Thoracic aorta (tissue), 2 donors: Measurements from ENCODE around the gene ARHGEF40. TPM values are rescaled to one million over a fixed set of nuclear protein-coding genes. Genes with fewer than 3 reads are reported as not detected.

Experiments
- ATAC-seq: fragments of 150-250 bp; one replicate; pipeline ENCODE4 v1.8.0; 2017; ENCODE audit warnings: low read depth; ENCODE audit not compliant: insufficient number of reproducible peaks, low FRiP score
- DNase-seq: peaks from one replicate; pipeline ENCODE4 v3.0.0-alpha.2; 2020; ENCODE audit warnings: low spot score
- H3K27ac ChIP-seq, 2 donors: fragments of 200-600 bp; sonication (generic); 1 replicate in 1 of 2; 2 replicates in 1 of 2; pipeline ENCODE4 v1.5.1; 2016; ENCODE audit warnings: mild to moderate bottlenecking in 2 of 2, moderate library complexity in 2 of 2
- H3K27me3 ChIP-seq: fragments of 200-600 bp; sonication (generic); replicated peaks from 2 replicates; pipeline ENCODE4 v1.6.0; 2016; ENCODE audit warnings: mild to moderate bottlenecking; ENCODE audit not compliant: insufficient read depth
- H3K36me3 ChIP-seq: fragments of 200-600 bp; sonication (generic); one replicate; pipeline ENCODE4 v1.5.1; 2016
- H3K4me1 ChIP-seq, 2 donors: fragments of 200-600 bp; sonication (generic); 1 replicate in 1 of 2; 2 replicates in 1 of 2; pipeline versions ENCODE4 v1.5.1 to v1.6.0; 2016; ENCODE audit warnings: low read depth in 2 of 2, mild to moderate bottlenecking in 1 of 2; ENCODE audit not compliant: control insufficient read depth in 1 of 2
- H3K4me3 ChIP-seq: fragments of 200-600 bp; sonication (generic); 2 replicates; pipeline ENCODE4 v1.5.1; 2016; ENCODE audit warnings: mild to moderate bottlenecking
- H3K9me3 ChIP-seq: fragments of 200-600 bp; sonication (generic); 2 replicates; pipeline ENCODE4 v1.5.1; 2016
- CTCF ChIP-seq: fragments of 200-600 bp; sonication (generic); IDR thresholded peaks from one replicate; pipeline ENCODE4 v1.5.1; 2019; ENCODE audit warnings: antibody characterized with exemption
- total RNA-seq, 2 donors: library from RNA; depleted of rRNA; stranded (reverse); fragments of >200 nt; gene quantifications; one replicate each; pipeline versions ENCODE4 v1.1.0 to v1.2.3, GENCODE V29; 2016

The ARHGEF40 gene
- total RNA-seq, 2 donors from 2014 or later = 51.0 to 61.7 TPM

- TF ChIP-seq CTCF = no peak
- Histone ChIP-seq H3K4me1 (peaks cover 11 to 15% of the 10 kb centered on the region in 2 donors), H3K9me3 (no peaks in the 10 kb centered on the region), H3K4me3 (no peak within 1 kb of the TSS), H3K36me3 (no peaks in the 10 kb centered on the region), H3K27me3 (no peaks in the 10 kb centered on the region), H3K27ac (no peak within 1 kb of the TSS)
- ATAC-seq (no peak), DNase-seq (no peak)
These were observed 40.2 kb upstream of the ARHGEF40 start, which contains the start of gene TPPP2 for GRCh38 chr14:21029917-21030316. Gene TPPP2, plus strand, starts transcription at chr14:21030217. Its CDS starts 365 bp downstream, at chr14:21030582.

GRCh38 chr14:21030531-21030930 lies 39.6 kb upstream of the ARHGEF40 start:
- no peak overlapping the region for H3K4me3 ChIP-seq
- no peak overlapping the region for H3K27ac ChIP-seq
- no peaks in the 10 kb centered on the region for H3K9me3 ChIP-seq
- H3K4me1 ChIP-seq = peaks cover 11 to 15% of the 10 kb centered on the region in 2 donors
- H3K27me3 ChIP-seq = no peaks in the 10 kb centered on the region
- DNase-seq (no peak), ATAC-seq (no peak)
- TF ChIP-seq CTCF = no peak
- H3K36me3 ChIP-seq = no peaks in the 10 kb centered on the region

- DNase-seq (no peak), ATAC-seq (no peak)
- Histone ChIP-seq H3K36me3 (no peaks in the 10 kb centered on the region), H3K4me1 (no peaks in the 10 kb centered on the region), H3K9me3 (no peaks in the 10 kb centered on the region), H3K27me3 (no peaks in the 10 kb centered on the region), H3K27ac (no peak overlapping the region), H3K4me3 (no peak overlapping the region)
- no peak for TF ChIP-seq CTCF
These were observed 37.6 kb upstream of the ARHGEF40 start for GRCh38 chr14:21032326-21033132.

GRCh38 chr14:21033133-21033698 lies 36.9 kb upstream of the ARHGEF40 start:
- H3K4me3 ChIP-seq = no peak overlapping the region
- no peak for TF ChIP-seq CTCF
- DNase-seq (no peak), ATAC-seq (no peak)
- H3K36me3 ChIP-seq = no peaks in the 10 kb centered on the region
- H3K9me3 ChIP-seq = no peaks in the 10 kb centered on the region
- H3K27me3 ChIP-seq = no peaks in the 10 kb centered on the region
- no peaks in the 10 kb centered on the region for H3K4me1 ChIP-seq
- H3K27ac ChIP-seq = no peak overlapping the region

- Histone ChIP-seq H3K4me3 (no peak within 1 kb of the TSS), H3K4me1 (peaks cover 11 to 13% of the 10 kb centered on the region in 2 donors), H3K36me3 (no peaks in the 10 kb centered on the region), H3K27ac (no peak within 1 kb of the TSS), H3K27me3 (no peaks in the 10 kb centered on the region), H3K9me3 (no peaks in the 10 kb centered on the region)
- ATAC-seq (no peak), DNase-seq (no peak)
- TF ChIP-seq CTCF = no peak
These were observed 35.4 kb upstream of the ARHGEF40 start, which contains the start of gene RNASE13 for GRCh38 chr14:21034707-21035106. Gene RNASE13, minus strand, starts transcription at chr14:21034807. Its CDS starts 519 bp downstream, at chr14:21034288.
